HepG2 (cell line): ENCODE results near the gene USP5. TPM values are rescaled to one million over a fixed set of nuclear protein-coding genes. Genes with fewer than 3 reads are reported as not detected.
A peak's percentile ranks its signal among the peaks of the same experiment; 100 is the strongest.

Experiments used
- CEBPB ChIP-seq: IDR thresholded peaks from 2 replicates; pipeline ENCODE4 v1.6.1; 2011; ENCODE audit warnings: low read depth, low read length, improper control_type of control experiment, borderline replicate concordance
- FOSL1 ChIP-seq: sonication (generic); formaldehyde crosslinking; IDR thresholded peaks from 2 replicates; pipeline ENCODE4 v1.9.0; 2021; ENCODE audit warnings: missing genetic modification reagents, borderline replicate concordance
- HDAC2 ChIP-seq: sonication (generic); formaldehyde crosslinking; IDR thresholded peaks from 2 replicates; pipeline ENCODE4 v1.4.0; 2020; ENCODE audit warnings: missing genetic modification reagents
- KDM1A ChIP-seq: IDR thresholded peaks from 2 replicates; pipeline ENCODE4 v1.6.1; 2016; ENCODE audit warnings: missing compliant biosample characterization
- MIER3 ChIP-seq: IDR thresholded peaks from 2 replicates; pipeline ENCODE4 v1.6.1; 2016; ENCODE audit warnings: missing compliant biosample characterization, borderline replicate concordance
- MYNN ChIP-seq: sonication (generic); formaldehyde crosslinking; IDR thresholded peaks from 2 replicates; pipeline ENCODE4 v1.4.0; 2020; ENCODE audit warnings: mild to moderate bottlenecking, low read depth, missing genetic modification reagents
- POLR2AphosphoS5 ChIP-seq: IDR thresholded peaks from 2 replicates; pipeline ENCODE4 v1.6.1; 2012; ENCODE audit warnings: low read depth, low read length
- RCOR2 ChIP-seq: IDR thresholded peaks from 2 replicates; pipeline ENCODE4 v1.6.1; 2016; ENCODE audit warnings: missing biosample characterization, missing genetic modification reagents
- RFXAP ChIP-seq: sonication (generic); formaldehyde crosslinking; IDR thresholded peaks from 2 replicates; pipeline ENCODE4 v1.4.0; 2020; ENCODE audit warnings: missing genetic modification reagents, borderline replicate concordance
- RORA ChIP-seq: sonication (generic); formaldehyde crosslinking; IDR thresholded peaks from 2 replicates; pipeline ENCODE4 v1.5.0; 2020; ENCODE audit warnings: mild to moderate bottlenecking, missing genetic modification reagents, moderate library complexity
- SOX13 ChIP-seq, 3 experiments: fragments of 450-650 bp in 1 of 3; sonication (generic) in 1 of 3; formaldehyde crosslinking in 1 of 3; IDR thresholded peaks in 2 of 3; conservative IDR thresholded peaks in 1 of 3; 2 replicates each; pipeline versions ENCODE4 v1.5.0 to v1.6.1; 2016 to 2020; ENCODE audit warnings: antibody characterized with exemption in 1 of 3, mild to moderate bottlenecking in 1 of 3, missing compliant biosample characterization in 1 of 3, missing genetic modification reagents in 1 of 3, moderate library complexity in 1 of 3
- SP1 ChIP-seq, 2 experiments: fragments of 450-650 bp in 1 of 2; sonication (generic) in 1 of 2; formaldehyde crosslinking in 1 of 2; IDR thresholded peaks; 2 replicates each; pipeline versions ENCODE4 v1.4.0 to v1.6.1; 2016 to 2020; ENCODE audit warnings: missing genetic modification reagents in 1 of 2
- SP4 ChIP-seq: sonication (generic); formaldehyde crosslinking; IDR thresholded peaks from 2 replicates; pipeline ENCODE4 v1.8.1; 2023; ENCODE audit warnings: mild to moderate bottlenecking, missing genetic modification reagents
- THYN1 ChIP-seq: sonication (generic); formaldehyde crosslinking; IDR thresholded peaks from 2 replicates; pipeline ENCODE4 v1.8.1; 2023; ENCODE audit warnings: low read depth, mild to moderate bottlenecking, moderate library complexity, missing genetic modification reagents, borderline replicate concordance
- YY1 ChIP-seq: IDR thresholded peaks from 2 replicates; pipeline ENCODE4 v1.6.1; 2011; ENCODE audit warnings: low read length, low read depth, moderate library complexity, mild to moderate bottlenecking; ENCODE audit not compliant: insufficient read depth, insufficient replicate concordance
- ZEB1 ChIP-seq: IDR thresholded peaks from 2 replicates; pipeline ENCODE4 v1.6.1; 2012; ENCODE audit warnings: mild to moderate bottlenecking, low read depth, inconsistent platforms; ENCODE audit not compliant: insufficient replicate concordance
- ZFY ChIP-seq: sonication (generic); formaldehyde crosslinking; IDR thresholded peaks from 2 replicates; pipeline ENCODE4 v1.4.0; 2020; ENCODE audit warnings: missing genetic modification reagents
- ZNF430 ChIP-seq: sonication (generic); formaldehyde crosslinking; IDR thresholded peaks from 2 replicates; pipeline ENCODE4 v1.9.0; 2021; ENCODE audit warnings: mild to moderate bottlenecking, missing genetic modification reagents
- ZNF44 ChIP-seq: sonication (generic); formaldehyde crosslinking; IDR thresholded peaks from 2 replicates; pipeline ENCODE4 v1.5.1; 2020; ENCODE audit warnings: mild to moderate bottlenecking, missing genetic modification reagents
- ZNF530 ChIP-seq: sonication (generic); formaldehyde crosslinking; IDR thresholded peaks from 2 replicates; pipeline ENCODE4 v1.5.0; 2020; ENCODE audit warnings: low read depth, mild to moderate bottlenecking, missing genetic modification reagents
- ZNF768 ChIP-seq: sonication (generic); formaldehyde crosslinking; IDR thresholded peaks from 2 replicates; pipeline ENCODE4 v1.4.0; 2020; ENCODE audit warnings: missing genetic modification reagents
- ZNF782 ChIP-seq: sonication (generic); formaldehyde crosslinking; IDR thresholded peaks from 2 replicates; pipeline ENCODE4 v1.4.0; 2020; ENCODE audit warnings: missing genetic modification reagents, mild to moderate bottlenecking, borderline replicate concordance
- ZSCAN29 ChIP-seq: sonication (generic); formaldehyde crosslinking; conservative IDR thresholded peaks from 2 replicates; pipeline ENCODE4 v1.4.0; 2020; ENCODE audit warnings: mild to moderate bottlenecking, missing genetic modification reagents
- polyA plus RNA-seq, 8 experiments: library from polyadenylated mRNA; depleted of rRNA in 3 of 8; stranded (reverse) in 7 of 8; unstranded in 1 of 8; fragments of >200 nt; fragmentation: Illumina TruSeq in 4 of 8; extraction: Trizol in 4 of 8; gene quantifications; 2 replicates each; pipeline versions ENCODE4 v1.2.1 to v1.2.3, GENCODE V29; 2011 to 2016; ENCODE audit warnings: low read depth in 4 of 8, missing spikeins in 1 of 8, mixed read lengths in 1 of 8; ENCODE audit not compliant: insufficient read depth in 1 of 8
- total RNA-seq, 5 experiments: library from RNA; depleted of rRNA; stranded (reverse); fragments of >200 nt; fragmentation: Illumina TruSeq; extraction: Trizol; gene quantifications; 2 replicates each; pipeline ENCODE4 v1.2.3, GENCODE V29; 2016; ENCODE audit warnings: low read depth in 1 of 5
- TF ChIP-seq, protein P1 (sequence below): sonication (generic); formaldehyde crosslinking; conservative IDR thresholded peaks from 2 replicates; pipeline ENCODE4 v1.4.0; 2020; ENCODE audit warnings: missing genetic modification reagents
- TF ChIP-seq, protein P2 (sequence below): IDR thresholded peaks from 2 replicates; pipeline ENCODE4 v1.6.1; 2016; ENCODE audit warnings: missing biosample characterization, missing genetic modification reagents, low read depth
- TF ChIP-seq, protein P3 (sequence below): sonication (generic); formaldehyde crosslinking; IDR thresholded peaks from 2 replicates; pipeline ENCODE4 v1.4.0; 2020; ENCODE audit warnings: mild to moderate bottlenecking, missing genetic modification reagents

The USP5 gene
- total and polyA plus RNA-seq, 2 of the 13 experiments (the other 11 are each of a cell fraction or from before 2014, with no cell fraction given): 39.6 to 56.0 TPM

DNA sequence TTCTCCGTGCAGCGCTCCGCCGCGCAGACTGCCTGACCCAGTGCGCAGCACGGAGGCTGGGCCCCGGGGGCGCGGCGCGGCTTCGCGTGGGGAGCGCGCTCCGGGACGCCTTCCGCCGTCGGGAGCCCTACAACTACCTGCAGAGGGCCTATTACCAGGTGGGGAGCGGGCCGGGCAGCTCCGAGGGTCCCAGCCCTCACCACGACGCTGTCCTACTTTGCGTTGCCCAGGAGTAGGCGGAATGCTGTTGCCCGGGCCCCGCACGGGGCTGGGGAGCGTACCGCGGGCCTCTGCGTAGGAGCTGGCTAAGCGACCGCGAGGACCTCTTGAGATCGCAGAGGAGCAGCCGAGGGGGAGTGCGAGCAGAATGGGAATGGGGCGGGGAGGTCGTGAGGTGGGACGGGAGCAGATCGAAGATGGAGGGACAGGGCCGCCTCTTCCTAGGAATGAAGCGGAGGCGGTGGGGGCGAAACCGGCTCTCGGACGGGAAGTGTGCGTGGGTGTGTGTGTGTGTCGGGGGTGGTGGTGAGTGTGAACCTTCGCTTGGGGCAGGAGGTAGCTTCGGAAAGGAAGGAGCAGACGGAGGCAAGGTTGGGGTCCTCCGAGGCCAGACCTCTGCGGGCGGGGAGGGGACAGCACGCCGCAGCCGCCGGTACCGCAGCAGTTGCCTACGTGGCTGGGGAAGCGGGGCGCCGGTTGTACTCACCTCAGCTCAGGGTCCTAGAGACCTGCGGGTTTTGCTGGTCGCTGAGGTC lies 23.0 kb upstream of the USP5 start (continued):
- TF ChIP-seq SOX13 (IDR thresholded peaks at IDR 0.05) (no peak), SOX13 (CRISPR knock-in tag; conservative IDR thresholded peaks at IDR 0.05 in 1 of 2, IDR thresholded peaks at IDR 0.05 in 1 of 2) (no peak), MIER3 (CRISPR knock-in tag) (no peak), YY1 (no peak), ZEB1 (no peak), ZNF430 (CRISPR knock-in tag) (peak; percentile 37; the same call in 1 of the 2 replicates), SP4 (CRISPR knock-in tag) (peak; percentile 66; the same call in 1 of the 2 replicates), SP1 (IDR thresholded peaks at IDR 0.05) (no peak), SP1 (CRISPR knock-in tag; IDR thresholded peaks at IDR 0.05) (no peak), RCOR2 (CRISPR knock-in tag) (no peak), POLR2AphosphoS5 (no peak), FOSL1 (CRISPR knock-in tag) (no peak), ZNF530 (no peak), ZNF782 (no peak), ZSCAN29 (CRISPR knock-in tag) (0 out of 2 replicates have a peak, but pooled peaks have one; percentile 36), HDAC2 (no peak), KDM1A (CRISPR knock-in tag) (no peak), ZNF44 (CRISPR knock-in tag) (0 out of 2 replicates have a peak, but pooled peaks have one; percentile 50), RFXAP (CRISPR knock-in tag) (no peak), RORA (CRISPR knock-in tag) (no peak), MYNN (no peak), CEBPB (no peak), ZNF768 (peak; percentile 42; the same call in 1 of the 2 replicates), THYN1 (CRISPR knock-in tag) (no peak), ZFY (no peak; the same call in 1 of the 2 replicates)
- TF ChIP-seq, protein P1, sequence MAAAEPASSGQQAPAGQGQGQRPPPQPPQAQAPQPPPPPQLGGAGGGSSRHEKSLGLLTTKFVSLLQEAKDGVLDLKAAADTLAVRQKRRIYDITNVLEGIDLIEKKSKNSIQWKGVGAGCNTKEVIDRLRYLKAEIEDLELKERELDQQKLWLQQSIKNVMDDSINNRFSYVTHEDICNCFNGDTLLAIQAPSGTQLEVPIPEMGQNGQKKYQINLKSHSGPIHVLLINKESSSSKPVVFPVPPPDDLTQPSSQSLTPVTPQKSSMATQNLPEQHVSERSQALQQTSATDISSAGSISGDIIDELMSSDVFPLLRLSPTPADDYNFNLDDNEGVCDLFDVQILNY (CRISPR knock-in tag): no peak
- TF ChIP-seq, protein P2, sequence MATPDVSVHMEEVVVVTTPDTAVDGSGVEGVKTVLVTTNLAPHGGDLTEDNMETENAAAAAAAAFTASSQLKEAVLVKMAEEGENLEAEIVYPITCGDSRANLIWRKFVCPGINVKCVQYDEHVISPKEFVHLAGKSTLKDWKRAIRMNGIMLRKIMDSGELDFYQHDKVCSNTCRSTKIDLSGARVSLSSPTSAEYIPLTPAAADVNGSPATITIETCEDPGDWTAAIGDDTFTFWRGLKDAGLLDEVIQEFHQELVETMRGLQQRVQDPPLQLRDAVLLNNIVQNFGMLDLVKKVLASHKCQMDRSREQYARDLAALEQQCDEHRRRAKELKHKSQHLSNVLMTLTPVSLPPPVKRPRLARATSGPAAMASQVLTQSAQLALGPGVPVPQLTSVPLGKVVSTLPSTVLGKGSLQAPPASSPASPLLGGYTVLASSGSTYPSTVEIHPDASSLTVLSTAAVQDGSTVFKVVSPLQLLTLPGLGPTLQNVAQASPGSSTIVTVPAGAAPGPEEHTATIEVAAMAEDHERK (CRISPR knock-in tag): no peak
- TF ChIP-seq, protein P3, sequence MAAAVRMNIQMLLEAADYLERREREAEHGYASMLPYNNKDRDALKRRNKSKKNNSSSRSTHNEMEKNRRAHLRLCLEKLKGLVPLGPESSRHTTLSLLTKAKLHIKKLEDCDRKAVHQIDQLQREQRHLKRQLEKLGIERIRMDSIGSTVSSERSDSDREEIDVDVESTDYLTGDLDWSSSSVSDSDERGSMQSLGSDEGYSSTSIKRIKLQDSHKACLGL (CRISPR knock-in tag): peak; percentile 75
